Endothelial cell of umbilical vein (primary cell): Measurements from ENCODE around the gene FOXRED1. TPM values are rescaled to one million over a fixed set of nuclear protein-coding genes. Genes with fewer than 3 reads are reported as not detected.

Experiments used
- BruUV-seq: library from RNA; stranded (reverse); fragments of 400-500 nt; replicated peaks from 2 replicates; lab custom pipeline; 2021; lab: Mats Ljungman, UMichigan
- CTCF ChIA-PET: fragments of 300-600, 350-600 bp; sonication (Branson Sonifier 250); formaldehyde crosslinking; loops from one replicate; lab custom pipeline; 2021; ENCODE audit warnings: antibody characterized with exemption, inconsistent platforms; lab: Charles Lee
- POLR2A ChIA-PET: fragments of 300-600, 350-600 bp; sonication (Branson Sonifier 250); formaldehyde crosslinking; loops from one replicate; lab custom pipeline; 2021; ENCODE audit warnings: antibody characterized with exemption, inconsistent platforms; lab: Charles Lee
- DNase-seq: peaks from one replicate; pipeline ENCODE4 v3.0.0-alpha.2; 2011; ENCODE audit warnings: low read depth, low spot score
- FAIRE-seq: peaks from 2 replicates; lab custom pipeline; 2011; peaks lifted over from hg19 to GRCh38; lab: Jason Lieb, UNC
- H2AFZ ChIP-seq: 2 replicates; pipeline ENCODE4 v1.6.0; 2012; ENCODE audit warnings: low read depth, low read length, control low read depth, inconsistent platforms
- H3K27ac ChIP-seq: 2 replicates; pipeline ENCODE4 v1.5.1; 2011; ENCODE audit warnings: low read depth, mild to moderate bottlenecking, control low read depth, low read length, moderate library complexity; ENCODE audit not compliant: insufficient read depth
- H3K27me3 ChIP-seq, 2 experiments: 2 replicates each; pipeline versions ENCODE4 v1.6.0 to v1.6.1; 2011; ENCODE audit warnings: low read length in 2 of 2, mixed read lengths in 1 of 2; ENCODE audit not compliant: control insufficient read depth in 2 of 2, insufficient read depth in 2 of 2
- H3K36me3 ChIP-seq, 2 experiments: 2 replicates in 1 of 2; 3 replicates in 1 of 2; pipeline ENCODE4 v1.5.1; 2011; ENCODE audit warnings: low read length in 2 of 2, mild to moderate bottlenecking in 1 of 2, moderate library complexity in 1 of 2; ENCODE audit not compliant: control insufficient read depth in 2 of 2, insufficient read depth in 2 of 2; ENCODE audit errors: extremely low read depth in 1 of 2
- H3K4me1 ChIP-seq: 3 replicates; pipeline ENCODE4 v1.5.1; 2011; ENCODE audit warnings: mild to moderate bottlenecking, low read length; ENCODE audit not compliant: control insufficient read depth, insufficient read depth; ENCODE audit errors: extremely low read depth
- H3K4me2 ChIP-seq: 2 replicates; pipeline ENCODE4 v1.6.1; 2011; ENCODE audit warnings: low read length, control low read depth, mixed read lengths; ENCODE audit not compliant: insufficient read depth
- H3K4me3 ChIP-seq, 3 experiments: fragments of 200-600 bp in 1 of 3; sonication (generic), shearing (Covaris generic) in 1 of 3; replicated peaks in 1 of 3; 2 replicates each; pipeline ENCODE4 v1.5.1; 2011 to 2016; ENCODE audit warnings: control low read depth in 3 of 3, low read length in 3 of 3, mild to moderate bottlenecking in 2 of 3, inconsistent platforms in 1 of 3, low read depth in 1 of 3, moderate library complexity in 1 of 3; ENCODE audit not compliant: insufficient read depth in 1 of 3
- H3K79me2 ChIP-seq: 2 replicates; pipeline ENCODE4 v1.6.0; 2012; ENCODE audit warnings: low read length, inconsistent platforms; ENCODE audit not compliant: control insufficient read depth, insufficient read depth
- H3K9ac ChIP-seq: replicated peaks from 2 replicates; pipeline ENCODE3; 2011; ENCODE audit warnings: low read length, control low read depth; ENCODE audit not compliant: insufficient read depth; ENCODE audit errors: extremely low read depth
- H3K9me1 ChIP-seq: replicated peaks from 3 replicates; pipeline ENCODE4 v1.6.0; 2011; ENCODE audit warnings: mild to moderate bottlenecking, low read length; ENCODE audit not compliant: control insufficient read depth, insufficient read depth; ENCODE audit errors: extremely low read depth
- H3K9me3 ChIP-seq: replicated peaks from 2 replicates; pipeline ENCODE4 v1.5.1; 2012; ENCODE audit warnings: low read length, inconsistent platforms; ENCODE audit not compliant: control insufficient read depth, insufficient read depth
- H4K20me1 ChIP-seq: replicated peaks from 2 replicates; pipeline ENCODE3; 2011; ENCODE audit warnings: mild to moderate bottlenecking, low read length; ENCODE audit not compliant: control insufficient read depth, insufficient read depth; ENCODE audit errors: extremely low read depth
- CTCF ChIP-seq, 2 donors: IDR thresholded peaks; 1 replicate in 1 of 2; 2 replicates in 1 of 2; pipeline ENCODE4 v1.5.1; 2011; ENCODE audit warnings: low read length in 2 of 2, mild to moderate bottlenecking in 2 of 2, moderate library complexity in 2 of 2, control low read depth in 1 of 2, inconsistent platforms in 1 of 2, low read depth in 1 of 2; ENCODE audit not compliant: insufficient read depth in 1 of 2; ENCODE audit errors: extremely low read depth in 1 of 2
- EZH2 ChIP-seq: IDR thresholded peaks from 2 replicates; pipeline ENCODE4 v1.6.1; 2012; ENCODE audit warnings: borderline replicate concordance, low read depth, mild to moderate bottlenecking, moderate library complexity, low read length, inconsistent platforms; ENCODE audit not compliant: severe bottlenecking
- FOS ChIP-seq: IDR thresholded peaks from 2 replicates; pipeline ENCODE4 v1.6.1; 2011; ENCODE audit warnings: mild to moderate bottlenecking, low read length, moderate library complexity, borderline replicate concordance; ENCODE audit not compliant: insufficient read depth
- GATA2 ChIP-seq: IDR thresholded peaks from 2 replicates; pipeline ENCODE4 v1.7.0; 2011; ENCODE audit warnings: low read depth, mild to moderate bottlenecking, moderate library complexity, mixed read lengths, low read length; ENCODE audit not compliant: insufficient read length, insufficient read depth
- JUN ChIP-seq: IDR thresholded peaks from 2 replicates; pipeline ENCODE4 v1.6.1; 2011; ENCODE audit warnings: borderline replicate concordance, low read depth; ENCODE audit not compliant: insufficient read length, insufficient read depth
- MAX ChIP-seq: IDR thresholded peaks from 2 replicates; pipeline ENCODE4 v1.6.1; 2011; ENCODE audit not compliant: insufficient read depth, insufficient read length
- MYC ChIP-seq: IDR thresholded peaks from one replicate; pipeline ENCODE4 v1.6.1; 2011; ENCODE audit warnings: mild to moderate bottlenecking, low read depth, low read length
- POLR2A ChIP-seq: IDR thresholded peaks from 2 replicates; pipeline ENCODE4 v1.6.1; 2012; ENCODE audit warnings: low read depth, mild to moderate bottlenecking, control low read depth, low read length
- POLR2AphosphoS5 ChIP-seq: IDR thresholded peaks from 2 replicates; pipeline ENCODE4 v1.6.1; 2012; ENCODE audit warnings: low read depth, mild to moderate bottlenecking, control low read depth, low read length, moderate library complexity; ENCODE audit not compliant: insufficient read depth
- dilution Hi-C: fragments of 300-500 bp; cut with MboI; formaldehyde crosslinking; loops from one replicate; pipeline ENCODE4 v1.15.0; 2019; ENCODE audit warnings: low sequenced_read_pairs; ENCODE audit not compliant: extremely low pct_ligation_motif_present
- intact Hi-C: fragments of 100-400 bp; cut with micrococcal nuclease; formaldehyde crosslinking; loops from one replicate; pipeline ENCODE4 v1.10.0; 2022
- polyA plus RNA-seq, 4 experiments: library from polyadenylated mRNA; depleted of rRNA in 3 of 4; stranded (reverse) in 3 of 4; unstranded in 1 of 4; fragments of >200 nt; gene quantifications; 2 replicates each; pipeline versions ENCODE4 v1.2.1 to v1.2.3, GENCODE V29; 2011 to 2012; ENCODE audit warnings: missing spikeins in 1 of 4
- total RNA-seq: library from RNA; stranded (reverse); gene quantifications from 2 replicates; pipeline ENCODE4 v1.2.3, GENCODE V29; 2021

The FOXRED1 gene
- total and polyA plus RNA-seq, 2 donors (not counting 3 experiments of a cell fraction or from before 2014, with no cell fraction given): 32.4 to 33.5 TPM

- DNase-seq (no peak), FAIRE-seq (no peak)
- no peak for TF ChIP-seq EZH2
- no peak for TF ChIP-seq MAX
- TF ChIP-seq FOS: no peak
- TF ChIP-seq JUN: no peak
- no peak for TF ChIP-seq POLR2AphosphoS5
- no peak for TF ChIP-seq POLR2A
- dilution Hi-C loops (no loop called here), intact Hi-C loops (no loop called here)
- H3K27ac ChIP-seq: no peak overlapping the region
- no peaks in the 10 kb centered on the region for H3K4me1 ChIP-seq
- ChIA-PET POLR2A (no interaction called here), CTCF (no interaction called here)
- no peak overlapping the region for H2AFZ ChIP-seq
- no peaks in the 10 kb centered on the region for H3K27me3 ChIP-seq
- H3K9me1 ChIP-seq: peaks cover 3% of the 10 kb centered on the region
- H3K4me3 ChIP-seq: no peak overlapping the region
- H3K36me3 ChIP-seq: peaks cover 16 to 19% of the 10 kb centered on the region in 2 experiments
- BruUV-seq: no TSS peak
- H3K79me2 ChIP-seq: no peaks in the 10 kb centered on the region
- no peak overlapping the region for H3K9ac ChIP-seq
- no peak overlapping the region for H3K4me2 ChIP-seq
- no peaks in the 10 kb centered on the region for H3K9me3 ChIP-seq
- H4K20me1 ChIP-seq: no peaks in the 10 kb centered on the region
Measured at GRCh38 chr11:126257764-126258163, 11.2 kb upstream of the FOXRED1 start.

- H3K27me3 ChIP-seq: no peaks in the 10 kb centered on the region
- dilution Hi-C loops (no loop called here), intact Hi-C loops (loop anchor here (10.0 kb wide), 1 partner anchor 337 kb away; no protein-coding TSS in a partner anchor)
- BruUV-seq: no TSS peak
- no peaks in the 10 kb centered on the region for H4K20me1 ChIP-seq
- no peak for TF ChIP-seq JUN
- TF ChIP-seq EZH2: no peak
- no peak for TF ChIP-seq MAX
- TF ChIP-seq CTCF (IDR thresholded peaks at IDR 0.05; ENCODE audit: extremely low read depth in 1 of 2, insufficient read depth in 1 of 2, low read depth in 1 of 2, low read length in 2 of 2): no peak
- TF ChIP-seq MYC: no peak
- no peak for TF ChIP-seq POLR2AphosphoS5
- TF ChIP-seq FOS: no peak
- TF ChIP-seq POLR2A: no peak
- TF ChIP-seq GATA2: no peak
- H3K9me3 ChIP-seq: no peaks in the 10 kb centered on the region
- peaks cover 41 to 43% of the 10 kb centered on the region in 2 experiments for H3K36me3 ChIP-seq
- no peak overlapping the region for H3K4me2 ChIP-seq
- no peak overlapping the region for H3K4me3 ChIP-seq
- ChIA-PET CTCF (interaction anchor here (1.3 kb wide), 1 partner anchor 34 kb away, joined by 4 read pairs; no protein-coding TSS in a partner anchor), POLR2A (no interaction called here)
- no peak for FAIRE-seq
- peaks cover 3% of the 10 kb centered on the region for H3K9me1 ChIP-seq
- no peak overlapping the region for H3K27ac ChIP-seq
- no peak for DNase-seq
- H3K4me1 ChIP-seq: no peaks in the 10 kb centered on the region
- H3K79me2 ChIP-seq: peaks cover 7% of the 10 kb centered on the region
- no peak overlapping the region for H2AFZ ChIP-seq
- H3K9ac ChIP-seq: no peak overlapping the region
Measured at GRCh38 chr11:126262216-126262615, 6.7 kb upstream of the FOXRED1 start.
